GM19324 (cell line): ENCODE measurements around the gene LRRC56.
A peak's percentile ranks its signal among the peaks of the same experiment; 100 is the strongest.

ENCODE experiments used
- ATAC-seq: cut with Tn5 transposase; IDR thresholded peaks from one replicate; pipeline ENCODE4 v1.9.1; 2021; ENCODE audit warnings: mild to moderate bottlenecking, moderate library complexity; ENCODE audit not compliant: unreplicated experiment, low FRiP score

The LRRC56 gene

DNA sequence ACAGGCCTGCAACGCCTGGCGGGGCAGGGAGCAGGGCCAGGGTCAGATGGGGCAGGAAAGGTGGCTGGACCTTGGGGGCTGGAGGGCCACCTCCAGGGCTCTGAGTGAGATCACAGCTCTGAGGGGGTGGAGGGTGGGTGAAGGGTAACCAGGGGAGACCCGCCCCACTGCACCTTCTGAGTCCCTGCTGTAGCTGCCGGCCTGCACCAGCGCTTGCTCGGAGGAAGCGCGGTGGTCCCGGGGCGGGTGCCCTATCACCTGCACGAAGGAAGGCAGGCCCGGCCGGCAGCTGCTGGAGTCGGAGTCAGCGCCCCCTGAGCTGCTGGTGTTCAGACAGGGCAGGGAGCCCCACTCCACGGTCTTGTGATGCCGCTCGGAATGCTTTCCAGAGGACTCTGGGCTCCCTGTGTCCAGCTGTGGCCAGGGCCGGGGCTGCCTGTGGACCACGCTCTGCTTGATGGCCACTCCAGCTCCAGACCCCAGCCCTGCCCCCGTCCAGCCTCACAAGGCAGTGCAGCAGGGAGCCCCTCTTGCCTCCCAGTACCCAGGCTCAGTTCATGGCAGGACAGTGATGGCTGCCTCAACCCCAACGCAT is 19.4 kb downstream of the LRRC56 start:
- ATAC-seq, result no peak

DNA sequence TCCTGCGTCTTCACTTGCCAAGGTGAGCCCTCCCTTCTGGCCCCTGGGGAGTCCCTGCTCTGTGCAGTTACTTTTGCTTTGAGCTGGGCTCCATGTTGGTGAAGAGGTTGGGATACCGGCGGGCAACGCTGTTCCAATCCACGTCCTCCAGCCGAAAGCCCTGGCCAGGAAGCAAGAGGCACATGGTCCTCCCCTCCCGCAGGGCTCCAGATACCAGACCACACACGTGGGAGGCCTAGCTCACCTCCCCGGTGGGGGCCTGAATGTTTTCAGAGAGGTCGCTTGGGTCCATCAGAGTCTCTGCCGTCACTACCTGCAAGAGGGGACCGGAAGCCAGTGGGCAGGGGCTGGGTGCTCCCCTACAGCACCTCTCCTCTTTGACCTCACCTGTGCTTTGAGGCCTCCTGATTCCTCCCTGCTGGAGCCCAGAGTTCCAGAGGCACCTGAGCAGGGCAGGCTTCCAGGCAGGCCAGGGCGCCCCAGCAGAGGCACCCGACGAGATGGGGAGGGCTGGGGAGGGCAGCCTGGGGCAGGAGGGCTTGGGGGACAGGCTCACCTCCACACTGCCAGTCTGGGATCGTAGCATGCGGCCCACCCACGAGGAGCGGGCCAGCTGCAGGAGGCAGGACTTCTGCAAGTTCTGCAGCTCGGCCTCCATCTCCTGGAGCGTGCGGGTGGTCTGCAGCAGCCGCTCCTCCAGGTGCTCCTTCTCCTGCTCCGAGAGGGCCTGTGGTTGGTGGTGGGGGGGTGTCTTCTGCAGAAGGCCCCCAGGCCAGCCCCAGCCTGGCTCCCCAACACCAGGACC is 20.2 kb downstream of the LRRC56 start:
- no peak for ATAC-seq

- no peak for ATAC-seq
These were observed 21.2 kb downstream of the LRRC56 start for GRCh38 chr11:558503-558902.

DNA sequence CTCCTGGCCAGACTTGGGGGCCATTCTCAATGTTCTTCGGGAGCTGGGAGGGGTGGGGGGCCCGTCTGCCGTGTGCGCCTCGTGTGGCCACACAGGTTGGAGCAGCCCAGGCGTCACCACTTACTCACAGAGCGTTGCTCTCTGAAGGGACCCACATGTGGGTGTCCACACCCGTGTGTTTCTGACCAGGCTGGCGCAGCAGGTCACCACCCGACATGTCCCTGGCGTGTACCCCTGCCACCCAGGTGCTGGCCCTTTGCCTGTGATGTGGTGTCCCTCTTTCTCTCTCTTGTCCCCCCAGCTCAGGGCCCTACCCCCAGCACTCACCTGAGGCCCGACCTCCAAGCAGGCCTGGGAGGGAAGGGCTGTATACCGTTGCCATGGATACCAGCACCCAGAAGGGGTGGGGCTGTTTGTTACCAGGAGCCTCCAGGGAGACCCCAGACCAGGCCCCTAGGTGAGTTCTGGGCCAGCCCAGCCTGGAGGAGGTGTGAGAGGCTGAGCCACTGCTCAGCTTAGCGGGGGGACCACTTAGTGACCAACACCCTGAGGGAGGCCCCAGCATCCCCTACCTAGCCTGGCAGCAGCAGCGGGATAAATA is 21.8 kb downstream of the LRRC56 start:
- ATAC-seq, result no peak

- ATAC-seq, result no peak
These were observed 22.5 kb downstream of the LRRC56 start for GRCh38 chr11:559712-560304.

DNA sequence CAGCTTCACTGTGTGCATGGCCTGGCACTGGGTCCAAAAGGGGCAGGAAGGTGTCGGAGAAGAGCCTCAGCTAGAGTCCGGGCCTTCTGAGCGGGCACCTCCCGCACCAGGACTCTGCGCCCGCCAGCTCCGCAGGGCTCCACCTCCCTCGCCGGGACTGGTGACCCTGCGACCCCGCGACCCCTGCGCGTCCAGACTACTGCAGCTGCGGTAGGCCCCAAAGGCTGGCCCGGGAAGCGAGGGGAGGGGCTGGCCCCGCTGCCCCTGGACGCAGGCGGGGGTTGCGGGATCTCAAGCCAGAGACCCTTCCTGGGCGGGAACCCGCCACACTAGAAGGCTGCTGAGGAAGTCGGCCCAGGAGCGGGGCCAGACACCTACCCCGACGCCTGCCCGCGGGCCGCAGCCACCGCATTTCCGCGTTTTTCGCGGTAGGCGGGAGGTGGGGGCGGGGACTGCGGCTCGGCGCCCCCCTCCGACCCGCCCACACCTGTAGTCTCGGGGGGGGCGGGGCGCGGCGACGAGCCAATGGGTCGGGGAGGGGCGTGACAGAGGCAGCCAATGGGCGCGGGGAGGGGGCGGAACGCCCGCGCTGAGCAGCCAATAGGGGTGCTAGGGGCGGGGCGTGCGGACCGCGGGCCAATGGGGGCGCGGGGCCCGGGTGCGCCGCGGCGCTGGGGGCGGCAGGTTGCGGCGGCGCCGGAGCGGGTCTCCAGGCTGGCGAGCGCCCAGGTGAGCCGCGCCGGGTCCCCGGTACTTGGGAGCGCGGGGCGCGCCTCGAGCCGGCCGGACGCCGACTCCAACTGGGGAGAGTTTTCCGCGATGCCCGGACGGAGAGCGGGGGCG is 23.2 kb downstream of the LRRC56 start, which contains the start of the genes LMNTD2 and RASSF7:
Gene LMNTD2, minus strand, starts transcription at position 434 of the 843 bp plus-strand sequence. Its CDS starts 22 bp downstream, at position 412.
Gene RASSF7, plus strand, starts transcription at position 666 of the 843 bp plus-strand sequence. CDS start 799 bp downstream, outside the sequence.
- ATAC-seq, result peak; percentile 77

- peak; percentile 15 for ATAC-seq
These were observed 24.0 kb downstream of the LRRC56 start for GRCh38 chr11:561148-562003.

GRCh38 chr11:562046-562645 is 24.8 kb downstream of the LRRC56 start:
- ATAC-seq, result no peak

DNA sequence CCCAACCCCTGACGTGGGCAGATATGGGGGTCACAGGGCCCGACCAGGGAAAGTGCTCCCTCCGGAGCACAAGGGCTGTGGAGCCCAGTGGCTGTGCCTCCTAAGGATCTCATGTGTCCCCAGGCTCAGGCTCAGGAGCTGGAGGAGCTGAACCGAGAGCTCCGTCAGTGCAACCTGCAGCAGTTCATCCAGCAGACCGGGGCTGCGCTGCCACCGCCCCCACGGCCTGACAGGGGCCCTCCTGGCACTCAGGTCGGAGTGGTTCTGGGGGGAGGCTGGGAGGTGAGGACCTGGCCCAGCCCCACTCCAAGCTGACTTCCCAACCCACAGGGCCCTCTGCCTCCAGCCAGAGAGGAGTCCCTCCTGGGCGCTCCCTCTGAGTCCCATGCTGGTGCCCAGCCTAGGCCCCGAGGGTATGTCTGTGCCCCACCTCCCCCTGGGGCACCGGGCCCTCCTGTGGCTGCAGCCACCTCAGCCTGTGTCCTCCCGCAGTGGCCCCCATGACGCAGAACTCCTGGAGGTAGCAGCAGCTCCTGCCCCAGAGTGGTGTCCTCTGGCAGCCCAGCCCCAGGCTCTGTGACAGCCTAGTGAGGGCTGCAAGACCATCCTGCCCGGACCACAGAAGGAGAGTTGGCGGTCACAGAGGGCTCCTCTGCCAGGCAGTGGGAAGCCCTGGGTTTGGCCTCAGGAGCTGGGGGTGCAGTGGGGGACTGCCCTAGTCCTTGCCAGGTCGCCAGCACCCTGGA is 25.9 kb downstream of the LRRC56 start:
- ATAC-seq, result no peak

DNA sequence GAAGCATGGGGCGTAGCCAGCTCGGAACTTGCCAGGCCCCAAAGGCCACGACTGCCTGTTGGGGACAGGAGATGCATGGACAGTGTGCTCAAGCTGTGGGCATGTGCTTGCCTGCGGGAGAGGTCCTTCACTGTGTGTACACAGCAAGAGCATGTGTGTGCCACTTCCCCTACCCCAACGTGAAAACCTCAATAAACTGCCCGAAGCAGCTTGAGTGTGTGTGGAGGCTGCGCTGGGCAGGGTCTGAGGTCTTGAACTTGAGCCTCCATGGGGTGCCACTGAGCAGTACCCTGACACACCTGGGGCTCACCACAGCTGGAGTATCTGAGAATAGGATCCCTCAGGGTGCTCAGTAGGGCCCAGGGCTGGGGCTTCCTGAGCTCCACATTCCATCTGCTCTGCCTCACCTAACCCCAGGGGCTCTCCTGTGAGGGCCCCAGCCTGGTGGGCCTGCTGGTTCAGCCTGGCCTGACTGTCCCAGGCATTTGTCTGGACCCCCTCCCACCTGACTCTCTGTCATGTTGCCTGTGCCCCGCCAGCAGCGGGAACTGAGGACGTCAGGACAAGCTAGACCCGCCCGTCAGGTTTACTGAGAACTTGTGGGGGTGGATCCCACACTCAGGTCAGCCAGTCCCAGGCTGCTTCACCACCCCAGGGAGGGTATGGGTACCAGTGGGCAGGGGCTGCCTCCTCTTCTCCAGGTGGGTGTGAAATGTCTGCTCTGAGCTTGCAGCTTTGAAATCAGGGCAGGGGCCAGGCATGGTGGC is 26.7 kb downstream of the LRRC56 start:
- ATAC-seq, result no peak

- ATAC-seq, result no peak
These were observed 28.7 kb downstream of the LRRC56 start for GRCh38 chr11:565921-566509.

GRCh38 chr11:567011-567628 is 29.8 kb downstream of the LRRC56 start:
- ATAC-seq, result no peak

- ATAC-seq, result no peak
These were observed 30.4 kb downstream of the LRRC56 start for GRCh38 chr11:567629-568292.

DNA sequence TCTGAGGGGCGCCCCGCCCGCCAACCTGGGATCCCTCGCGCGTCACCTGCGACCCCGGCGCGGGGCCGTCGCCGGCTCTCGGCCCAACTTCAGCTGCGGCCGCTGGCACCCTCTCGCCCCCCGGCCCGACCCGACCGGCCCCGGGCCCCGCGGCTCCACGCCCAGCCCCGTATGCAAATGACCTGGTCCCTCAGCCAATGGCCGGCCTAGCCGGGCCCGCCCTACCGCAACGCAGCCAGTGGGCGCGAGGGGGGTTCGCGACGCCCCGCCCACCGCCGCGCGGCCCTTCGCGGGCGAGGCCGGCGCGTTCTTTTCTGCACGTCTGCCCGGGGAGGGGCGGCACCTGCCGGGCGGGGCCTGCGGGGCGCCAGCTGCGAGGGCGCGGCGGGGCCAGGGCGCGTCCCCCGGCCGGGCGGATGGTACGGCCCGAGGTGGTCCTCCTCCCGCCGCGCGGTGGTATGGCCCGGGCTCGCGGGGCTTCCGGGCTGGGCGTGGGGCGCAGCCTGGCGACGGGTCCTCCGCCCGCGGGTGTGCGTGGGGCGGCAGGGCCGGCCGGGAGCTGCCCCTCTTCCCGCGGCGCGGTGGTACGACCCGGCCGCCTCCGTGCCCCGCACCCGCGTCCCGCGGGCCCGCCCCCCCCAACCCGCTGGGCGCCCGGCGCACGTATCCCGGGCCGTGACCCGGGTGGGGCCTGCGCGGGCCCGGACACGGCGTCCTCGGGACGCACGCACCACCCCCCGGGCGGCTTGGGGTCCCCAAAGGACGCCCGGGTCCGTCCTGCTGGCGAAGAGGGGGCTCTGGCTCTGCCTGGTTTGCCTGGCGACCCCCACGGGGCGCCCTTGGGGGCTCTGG is 31.2 kb downstream of the LRRC56 start:
- ATAC-seq, result peak; percentile 83

- no peak for ATAC-seq
These were observed 32.0 kb downstream of the LRRC56 start for GRCh38 chr11:569158-569885.
